HG03457 (cell line): ENCODE results near the gene PCGF5.
"Not testable (repeated sequence)": the region's sequence is repeated elsewhere in the genome, so short reads cannot be mapped to it uniquely, and the experiment has no call there.

Source experiments
- ATAC-seq: cut with Tn5 transposase; IDR thresholded peaks from one replicate; pipeline ENCODE4 v1.9.1; 2021; ENCODE audit warnings: moderate number of reproducible peaks; ENCODE audit not compliant: unreplicated experiment

Gene PCGF5

GRCh38 chr10:91317541-91317940, 97.1 kb downstream of the PCGF5 start:
- no peak for ATAC-seq

- ATAC-seq, result no peak
These were observed 98.9 kb downstream of the PCGF5 start for GRCh38 chr10:91319336-91319735.

GRCh38 chr10:91323293-91323905, 102.9 kb downstream of the PCGF5 start:
- ATAC-seq, result not testable (repeated sequence)

GRCh38 chr10:91328320-91328984, 108.0 kb downstream of the PCGF5 start:
- ATAC-seq, result no peak
